Activated CD4-positive, alpha-beta T cell treated with anti-CD3 and anti-CD28 coated beads, Interleukin-2, amount 10 ng/mL, durations not matched to agents 7 days and 5 days (primary cell): ENCODE measurements around the gene WDR77. TPM values are rescaled to one million over a fixed set of nuclear protein-coding genes. Genes with fewer than 3 reads are reported as not detected.

ENCODE experiments used
- CTCF ChIA-PET: fragments of 350-600 bp; sonication (Branson Sonifier 250); formaldehyde crosslinking; loops from one replicate; lab custom pipeline; 2021; ENCODE audit warnings: antibody characterized with exemption; lab: Charles Lee
- POLR2A ChIA-PET: fragments of 350-600 bp; sonication (Branson Sonifier 250); formaldehyde crosslinking; loops from one replicate; lab custom pipeline; 2021; ENCODE audit warnings: antibody characterized with exemption; lab: Charles Lee
- DNase-seq: peaks from one replicate; pipeline ENCODE4 v3.0.0-alpha.2; 2020
- H3K27ac Mint-ChIP-seq: one replicate; pipeline ENCODE4 v1.8.0; 2021; ENCODE audit warnings: mild to moderate bottlenecking, moderate library complexity, mixed read lengths
- H3K27me3 Mint-ChIP-seq: one replicate; pipeline ENCODE4 v1.8.0; 2021; ENCODE audit warnings: mixed read lengths
- H3K36me3 Mint-ChIP-seq: one replicate; pipeline ENCODE4 v1.8.0; 2021; ENCODE audit warnings: low read depth, mixed read lengths
- H3K4me1 Mint-ChIP-seq: one replicate; pipeline ENCODE4 v1.8.0; 2021; ENCODE audit warnings: mixed read lengths
- H3K4me3 Mint-ChIP-seq: one replicate; pipeline ENCODE4 v1.8.0; 2021; ENCODE audit warnings: mild to moderate bottlenecking, moderate library complexity, mixed read lengths
- H3K9me3 Mint-ChIP-seq: one replicate; pipeline ENCODE4 v1.8.0; 2021; ENCODE audit warnings: mixed read lengths
- total RNA-seq, 2 experiments: library from RNA; stranded (reverse); gene quantifications; one replicate each; pipeline ENCODE4 v1.2.3, GENCODE V29; 2021

WDR77 gene
- total RNA-seq, 2 experiments from 2014 or later, result 46.1 to 48.6 TPM

GRCh38 chr1:111449703-111450017 lies 604 bp upstream of the WDR77 start:
- no peaks in the 10 kb centered on the region for H3K9me3 Mint-ChIP-seq
- ChIA-PET CTCF (interaction anchor here (1.1 kb wide), 1 partner anchor 319 kb away, joined by 4 read pairs; no protein-coding TSS in a partner anchor), POLR2A (no interaction called here)
- DNase-seq, result no peak
- H3K27ac Mint-ChIP-seq, result peak overlapping the region; percentile 97
- no peaks in the 10 kb centered on the region for H3K27me3 Mint-ChIP-seq
- H3K36me3 Mint-ChIP-seq, result peaks cover 75% of the 10 kb centered on the region
- H3K4me3 Mint-ChIP-seq, result peak overlapping the region; percentile 100
- H3K4me1 Mint-ChIP-seq, result peaks cover 74% of the 10 kb centered on the region

GRCh38 chr1:111448482-111448917 lies 556 bp downstream of the WDR77 start:
- Mint-ChIP-seq H3K4me1 (peaks cover 68% of the 10 kb centered on the region), H3K36me3 (peaks cover 73% of the 10 kb centered on the region), H3K27me3 (no peaks in the 10 kb centered on the region), H3K9me3 (no peaks in the 10 kb centered on the region), H3K4me3 (peak overlapping the region; percentile 100), H3K27ac (peak overlapping the region; percentile 97)
- ChIA-PET CTCF (interaction anchor here (0.6 to 1.9 kb wide), 9 partner anchors 9 to 308 kb away, joined by 3 to 6 read pairs (median 5); no protein-coding TSS in a partner anchor), POLR2A (interaction anchor here (0.6 kb wide), 1 partner anchor 1110 kb away, joined by 3 read pairs; no protein-coding TSS in a partner anchor)
- peak; percentile 14 for DNase-seq

DNA sequence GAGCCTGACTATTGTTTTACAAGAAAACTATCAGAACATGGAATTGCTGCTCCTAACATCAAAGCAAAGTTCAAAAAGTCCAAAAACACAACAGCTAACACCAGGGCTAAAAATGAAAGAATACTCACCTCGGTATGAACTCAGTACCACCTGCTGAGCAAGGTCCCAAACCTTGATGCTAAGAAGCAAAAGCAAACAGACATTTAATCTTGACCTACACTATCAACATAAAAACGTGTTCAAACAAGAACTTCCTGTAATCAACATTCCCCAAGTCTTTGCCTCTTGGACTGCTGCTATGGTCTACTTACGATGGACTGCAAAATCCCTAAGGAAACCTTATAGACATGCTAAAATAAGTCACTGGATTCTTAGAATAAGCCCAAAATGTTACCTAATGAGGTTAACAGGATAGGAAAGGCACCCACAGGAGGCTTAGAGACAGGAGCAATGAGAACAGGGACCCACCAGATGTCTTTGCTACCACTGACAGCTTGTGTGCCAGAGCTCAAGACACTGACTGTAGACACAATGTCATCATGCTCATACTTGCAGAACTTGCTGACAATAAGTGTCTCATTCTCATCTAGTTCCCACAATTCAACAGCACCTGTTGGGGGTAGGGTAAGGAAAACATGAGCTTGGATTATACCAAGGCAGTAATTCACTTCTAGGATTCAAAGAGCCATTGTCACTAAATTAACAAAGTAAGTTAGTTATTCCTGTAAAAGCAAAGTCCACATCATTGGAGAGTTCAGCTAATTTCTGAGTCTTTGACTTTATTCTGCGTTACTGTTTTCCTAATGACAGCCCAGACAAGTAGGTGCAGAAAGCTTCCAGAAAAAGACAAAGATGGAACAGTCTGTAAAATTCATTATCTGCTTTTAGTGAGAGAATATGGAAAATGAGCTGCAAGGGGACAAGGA lies 1.8 kb downstream of the WDR77 start:
- no peaks in the 10 kb centered on the region for H3K27me3 Mint-ChIP-seq
- H3K4me1 Mint-ChIP-seq, result peaks cover 64% of the 10 kb centered on the region
- H3K4me3 Mint-ChIP-seq, result peak overlapping the region; percentile 100
- peak overlapping the region; percentile 97 for H3K27ac Mint-ChIP-seq
- POLR2A ChIA-PET, result no interaction called here
- no peak for DNase-seq
- CTCF ChIA-PET, result interaction anchor here (1.2 to 1.9 kb wide), 7 partner anchors 9 to 249 kb away, joined by 3 to 6 read pairs (median 4); no protein-coding TSS in a partner anchor
- H3K9me3 Mint-ChIP-seq, result no peaks in the 10 kb centered on the region
- H3K36me3 Mint-ChIP-seq, result peaks cover 75% of the 10 kb centered on the region

DNA sequence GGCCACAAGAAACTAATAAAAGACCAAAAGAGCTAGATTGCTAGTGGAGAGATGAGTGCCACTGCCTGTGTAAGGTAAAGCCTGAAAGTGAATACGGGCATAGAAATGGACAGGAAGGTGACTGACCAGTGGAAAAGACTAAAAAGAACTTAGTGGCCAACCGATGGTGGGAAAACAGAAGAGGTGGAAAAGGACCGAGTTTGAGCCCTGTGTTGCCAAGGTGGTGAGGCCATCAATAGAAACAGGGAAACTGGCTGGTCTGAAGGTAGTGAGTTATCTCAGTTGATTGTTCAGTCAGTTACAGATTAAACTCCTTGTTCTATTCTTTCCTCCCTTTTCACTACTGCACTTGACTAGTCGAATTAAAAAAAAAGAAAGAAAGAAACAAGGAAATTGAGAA lies 2.5 kb downstream of the WDR77 start:
- Mint-ChIP-seq H3K36me3 (peaks cover 74% of the 10 kb centered on the region), H3K4me1 (peaks cover 63% of the 10 kb centered on the region), H3K4me3 (peak overlapping the region; percentile 100), H3K9me3 (no peaks in the 10 kb centered on the region), H3K27ac (peak overlapping the region; percentile 6), H3K27me3 (no peaks in the 10 kb centered on the region)
- ChIA-PET CTCF (interaction anchor here (1.4 to 1.6 kb wide), 2 partner anchors 22 to 61 kb away, joined by 3 to 4 read pairs; no protein-coding TSS in a partner anchor), POLR2A (no interaction called here)
- DNase-seq, result no peak

GRCh38 chr1:111444031-111444430 lies 5.0 kb downstream of the WDR77 start:
- POLR2A ChIA-PET, result no interaction called here
- CTCF ChIA-PET, result interaction anchor here (1.0 kb wide), 1 partner anchor 325 kb away, joined by 3 read pairs; no protein-coding TSS in a partner anchor
- Mint-ChIP-seq H3K4me1 (peaks cover 55% of the 10 kb centered on the region), H3K27me3 (no peaks in the 10 kb centered on the region), H3K36me3 (peaks cover 71% of the 10 kb centered on the region), H3K4me3 (no peak overlapping the region), H3K9me3 (no peaks in the 10 kb centered on the region), H3K27ac (no peak overlapping the region)
- DNase-seq, result no peak

DNA sequence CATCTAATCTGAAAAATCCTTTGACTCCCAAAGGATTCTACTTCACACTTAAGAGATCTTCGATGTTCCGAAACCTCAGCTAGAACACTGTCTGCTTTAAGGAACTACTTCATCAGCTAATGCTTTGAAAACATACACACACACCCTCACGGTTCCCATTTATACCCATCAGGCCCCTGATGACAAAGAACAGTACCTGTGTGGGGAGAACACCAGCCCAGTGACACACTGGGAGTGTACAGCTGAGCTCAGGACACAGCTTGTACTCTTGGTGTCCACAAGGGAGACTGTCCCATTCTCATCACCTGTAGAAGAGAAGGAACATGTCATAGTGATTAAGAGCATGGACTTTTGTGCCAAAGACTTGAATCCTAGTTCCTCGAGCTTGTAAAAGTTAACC lies 6.6 kb downstream of the WDR77 start:
- POLR2A ChIA-PET, result no interaction called here
- H3K9me3 Mint-ChIP-seq, result no peaks in the 10 kb centered on the region
- DNase-seq, result no peak
- peaks cover 46% of the 10 kb centered on the region for H3K4me1 Mint-ChIP-seq
- H3K36me3 Mint-ChIP-seq, result peaks cover 73% of the 10 kb centered on the region
- CTCF ChIA-PET, result interaction anchor here (0.7 to 1.5 kb wide), 8 partner anchors 9 to 252 kb away, joined by 3 to 5 read pairs (median 3); no protein-coding TSS in a partner anchor
- H3K27me3 Mint-ChIP-seq, result no peaks in the 10 kb centered on the region
- no peak overlapping the region for H3K4me3 Mint-ChIP-seq
- H3K27ac Mint-ChIP-seq, result no peak overlapping the region

GRCh38 chr1:111441573-111442192 lies 7.4 kb downstream of the WDR77 start:
- peaks cover 38% of the 10 kb centered on the region for H3K4me1 Mint-ChIP-seq
- H3K27me3 Mint-ChIP-seq, result no peaks in the 10 kb centered on the region
- peak overlapping the region; percentile 64 for H3K27ac Mint-ChIP-seq
- H3K36me3 Mint-ChIP-seq, result peaks cover 71% of the 10 kb centered on the region
- H3K9me3 Mint-ChIP-seq, result no peaks in the 10 kb centered on the region
- CTCF ChIA-PET, result interaction anchor here (1.0 to 1.5 kb wide), 5 partner anchors 10 to 219 kb away, joined by 3 to 6 read pairs (median 3); no protein-coding TSS in a partner anchor
- no peak overlapping the region for H3K4me3 Mint-ChIP-seq
- peak; percentile 76 for DNase-seq
- POLR2A ChIA-PET, result no interaction called here

GRCh38 chr1:111439461-111440351 lies 9.3 kb downstream of the WDR77 start:
- ChIA-PET CTCF (interaction anchor here (0.6 to 1.6 kb wide), 9 partner anchors 8 to 269 kb away, joined by 3 to 6 read pairs (median 3); no protein-coding TSS in a partner anchor), POLR2A (interaction anchor here (0.6 kb wide), 1 partner anchor 461 kb away, joined by 3 read pairs; no protein-coding TSS in a partner anchor)
- no peaks in the 10 kb centered on the region for H3K27me3 Mint-ChIP-seq
- H3K27ac Mint-ChIP-seq, result no peak overlapping the region
- H3K4me3 Mint-ChIP-seq, result no peak overlapping the region
- peaks cover 59% of the 10 kb centered on the region for H3K36me3 Mint-ChIP-seq
- DNase-seq, result no peak
- peaks cover 28% of the 10 kb centered on the region for H3K4me1 Mint-ChIP-seq
- H3K9me3 Mint-ChIP-seq, result no peaks in the 10 kb centered on the region

DNA sequence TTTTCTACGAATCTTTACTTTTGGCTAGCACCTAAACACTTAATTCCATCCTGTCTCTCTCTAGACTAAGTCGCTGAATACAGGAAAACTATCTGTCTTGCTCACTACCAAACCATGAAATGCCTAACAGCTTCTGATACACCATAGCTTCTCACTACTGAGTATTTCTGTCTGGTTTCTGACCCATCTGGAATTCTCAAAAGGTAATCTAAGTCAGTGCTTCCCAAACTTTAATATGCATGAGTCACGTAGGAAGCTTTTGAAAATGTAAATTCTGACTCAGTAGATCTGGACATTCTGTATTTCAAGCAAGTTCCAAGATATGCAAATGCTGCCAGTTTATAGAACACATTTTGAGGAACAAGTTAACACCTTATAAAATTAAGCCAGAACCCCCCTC lies 12.3 kb downstream of the WDR77 start:
- H3K27me3 Mint-ChIP-seq, result no peaks in the 10 kb centered on the region
- ChIA-PET CTCF (interaction anchor here (0.7 to 2.4 kb wide), 2 partner anchors 11 to 22 kb away, joined by 3 to 5 read pairs; no protein-coding TSS in a partner anchor), POLR2A (no interaction called here)
- H3K4me1 Mint-ChIP-seq, result peaks cover 12% of the 10 kb centered on the region
- DNase-seq, result no peak
- H3K36me3 Mint-ChIP-seq, result peaks cover 35% of the 10 kb centered on the region
- H3K9me3 Mint-ChIP-seq, result no peaks in the 10 kb centered on the region
- no peak overlapping the region for H3K27ac Mint-ChIP-seq
- H3K4me3 Mint-ChIP-seq, result no peak overlapping the region

- Mint-ChIP-seq H3K36me3 (no peaks in the 10 kb centered on the region), H3K9me3 (no peaks in the 10 kb centered on the region), H3K4me3 (no peak overlapping the region), H3K27ac (no peak overlapping the region), H3K27me3 (peaks cover 4% of the 10 kb centered on the region), H3K4me1 (no peaks in the 10 kb centered on the region)
- no peak for DNase-seq
- CTCF ChIA-PET, result interaction anchor here (0.6 to 1.1 kb wide), 2 partner anchors 23 to 805 kb away, joined by 3 to 4 read pairs; no protein-coding TSS in a partner anchor
- POLR2A ChIA-PET, result no interaction called here
Measured at GRCh38 chr1:111424281-111424680, 24.8 kb downstream of the WDR77 start.

DNA sequence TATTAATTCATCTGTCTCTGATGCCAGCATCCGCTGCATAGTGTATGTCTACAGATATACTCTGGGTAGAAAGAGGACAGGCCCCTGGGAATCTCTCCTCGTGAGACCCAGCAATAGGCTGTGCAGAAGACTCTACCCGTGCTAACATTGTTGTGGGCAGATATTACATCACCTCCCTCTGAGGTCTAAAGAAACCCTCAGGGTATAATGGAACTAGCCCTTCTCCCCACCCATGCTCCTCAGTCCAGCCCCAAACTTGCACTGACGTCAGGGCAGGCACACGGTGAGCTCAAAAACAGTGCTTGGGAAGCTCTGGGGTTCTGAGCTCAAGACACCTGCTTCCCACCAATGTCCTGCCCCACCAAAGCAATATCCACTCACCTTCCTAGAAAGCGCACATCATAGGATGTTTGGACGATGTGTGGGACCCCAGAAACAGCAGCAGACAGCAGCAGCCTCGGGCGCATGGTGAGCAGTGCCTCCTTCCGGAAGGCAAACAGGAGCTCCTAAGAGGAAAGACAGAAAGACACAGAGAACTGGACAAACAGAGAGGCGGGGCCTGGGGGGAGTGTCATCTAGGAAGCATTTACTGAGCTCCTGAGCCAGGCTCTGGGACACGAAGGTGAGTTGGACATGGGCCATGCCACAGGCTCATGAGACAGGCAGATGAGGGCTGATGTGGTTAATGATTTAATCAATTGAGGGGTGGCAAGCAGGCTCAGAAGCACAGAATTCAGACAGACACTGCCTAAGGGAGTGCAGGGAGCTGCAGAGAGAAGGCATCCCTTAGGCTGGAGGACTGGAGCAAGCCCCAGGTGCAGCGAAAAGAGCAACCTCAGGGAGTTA lies 26.3 kb downstream of the WDR77 start:
- no peak for DNase-seq
- POLR2A ChIA-PET, result no interaction called here
- Mint-ChIP-seq H3K4me1 (no peaks in the 10 kb centered on the region), H3K36me3 (no peaks in the 10 kb centered on the region), H3K27ac (no peak overlapping the region), H3K9me3 (no peaks in the 10 kb centered on the region), H3K27me3 (peaks cover 4% of the 10 kb centered on the region), H3K4me3 (no peak overlapping the region)
- CTCF ChIA-PET, result interaction anchor here (0.5 to 0.9 kb wide), 2 partner anchors 11 to 31 kb away, joined by 3 to 5 read pairs; no protein-coding TSS in a partner anchor
